HepG2 (cell line): Measurements from ENCODE around the gene ADAMTSL3. TPM values are rescaled to one million over a fixed set of nuclear protein-coding genes. Genes with fewer than 3 reads are reported as not detected.

Experiments used
- ATAC-seq: fragments of 200-7000 bp; cut with Tn5 transposase; 3 replicates; pipeline ENCODE4 v1.9.1; 2020; ENCODE audit warnings: mild to moderate bottlenecking, moderate library complexity
- BruUV-seq: library from RNA; stranded (reverse); fragments of 400-500 nt; replicated peaks from 2 replicates; lab custom pipeline; 2021; lab: Mats Ljungman, UMichigan
- CTCF ChIA-PET: fragments of 300-600 bp; formaldehyde crosslinking; extraction: SDS; loops from one replicate; lab custom pipeline; 2021; ENCODE audit warnings: low total read pairs, inconsistent platforms, low intra/inter-chr PET ratio; lab: Yijun Ruan, JAX
- POLR2A ChIA-PET: fragments of 350-600 bp; sonication (Branson Sonifier 250); formaldehyde crosslinking; loops from one replicate; lab custom pipeline; 2020; ENCODE audit warnings: antibody characterized with exemption, inconsistent platforms; lab: Yijun Ruan, JAX
- DNase-seq: peaks from one replicate; pipeline ENCODE4 v3.0.0-alpha.2; 2015; ENCODE audit warnings: low spot score
- FAIRE-seq: peaks from 3 replicates; lab custom pipeline; 2011; peaks lifted over from hg19 to GRCh38; lab: Jason Lieb, UNC
- H2AFZ ChIP-seq: one replicate; pipeline ENCODE4 v1.6.1; 2011; ENCODE audit warnings: low read length, inconsistent platforms
- H3K27ac ChIP-seq: fragments of 300-600 bp; 3 replicates; pipeline ENCODE4 v1.8.0; 2011; ENCODE audit warnings: mixed run types, mild to moderate bottlenecking, mixed read lengths, low read length, inconsistent platforms; ENCODE audit not compliant: insufficient read depth; ENCODE audit errors: extremely low read length
- H3K27me3 ChIP-seq, 2 experiments: fragments of 200-600 bp in 1 of 2; 2 replicates in 1 of 2; 3 replicates in 1 of 2; pipeline versions ENCODE4 v1.6.0 to v1.8.0; 2011; ENCODE audit warnings: low read length in 2 of 2, mild to moderate bottlenecking in 2 of 2, moderate library complexity in 2 of 2, inconsistent platforms in 1 of 2; ENCODE audit not compliant: insufficient read depth in 2 of 2, control insufficient read depth in 1 of 2
- H3K36me3 ChIP-seq, 2 experiments: fragments of 200-600 bp in 1 of 2; replicated peaks in 1 of 2; 2 replicates in 1 of 2; 3 replicates in 1 of 2; pipeline versions ENCODE4 v1.5.1 to v1.8.0; 2011; ENCODE audit warnings: low read length in 2 of 2, inconsistent platforms in 1 of 2; ENCODE audit not compliant: insufficient read depth in 2 of 2, control insufficient read depth in 1 of 2
- H3K4me1 ChIP-seq: 2 replicates; pipeline ENCODE4 v1.5.1; 2012; ENCODE audit warnings: low read length, inconsistent platforms; ENCODE audit not compliant: insufficient read depth
- H3K4me2 ChIP-seq: 2 replicates; pipeline ENCODE4 v1.6.0; 2011; ENCODE audit warnings: low read depth, low read length, inconsistent platforms
- H3K4me3 ChIP-seq, 3 experiments: fragments of 200-600 bp in 1 of 3; sonication (generic), shearing (Covaris generic) in 1 of 3; replicated peaks in 1 of 3; 2 replicates each; pipeline ENCODE4 v1.5.1; 2011 to 2016; ENCODE audit warnings: low read length in 3 of 3, inconsistent platforms in 2 of 3, low read depth in 2 of 3, mild to moderate bottlenecking in 2 of 3, control low read depth in 1 of 3, mixed read lengths in 1 of 3; ENCODE audit not compliant: insufficient read depth in 1 of 3
- H3K79me2 ChIP-seq: one replicate; pipeline ENCODE4 v1.6.1; 2011; ENCODE audit warnings: low read length, inconsistent platforms; ENCODE audit not compliant: insufficient read depth
- H3K9ac ChIP-seq: 2 replicates; pipeline ENCODE4 v1.6.0; 2011; ENCODE audit warnings: mild to moderate bottlenecking, low read depth, low read length, inconsistent platforms; ENCODE audit not compliant: insufficient read depth
- H3K9me3 ChIP-seq: 2 replicates; pipeline ENCODE4 v1.5.1; 2012; ENCODE audit warnings: mild to moderate bottlenecking, low read length
- H4K20me1 ChIP-seq: 2 replicates; pipeline ENCODE4 v1.6.0; 2011; ENCODE audit warnings: inconsistent platforms, mild to moderate bottlenecking, low read length, moderate library complexity; ENCODE audit not compliant: insufficient read depth
- ATRX ChIP-seq: sonication (generic); formaldehyde crosslinking; IDR thresholded peaks from 2 replicates; pipeline ENCODE4 v1.4.0; 2020; ENCODE audit warnings: missing genetic modification reagents, borderline replicate concordance
- EHMT2 ChIP-seq: fragments of 200-600 bp; sonication (generic); IDR thresholded peaks from 2 replicates; pipeline ENCODE4 v1.7.0; 2017; ENCODE audit warnings: antibody characterized with exemption, low read depth, low read length, borderline replicate concordance
- GTF2F1 ChIP-seq: fragments of 150-350 bp; IDR thresholded peaks from 2 replicates; pipeline ENCODE4 v1.6.1; 2014; ENCODE audit warnings: low read length
- HOXA7 ChIP-seq: sonication (generic); formaldehyde crosslinking; IDR thresholded peaks from 2 replicates; pipeline ENCODE4 v1.8.1; 2022; ENCODE audit warnings: mild to moderate bottlenecking, missing genetic modification reagents, moderate library complexity
- KDM6A ChIP-seq: IDR thresholded peaks from 2 replicates; pipeline ENCODE4 v1.6.1; 2016; ENCODE audit warnings: low read depth
- KLF6 ChIP-seq: IDR thresholded peaks from 2 replicates; pipeline ENCODE4 v1.8.0; 2016; ENCODE audit warnings: missing biosample characterization, missing genetic modification reagents
- MAFF ChIP-seq: IDR thresholded peaks from 2 replicates; pipeline ENCODE4 v1.6.1; 2011; ENCODE audit warnings: low read depth, low read length, improper control_type of control experiment
- MAFK ChIP-seq, 2 experiments: IDR thresholded peaks in 1 of 2; conservative IDR thresholded peaks in 1 of 2; 2 replicates each; pipeline ENCODE4 v1.6.1; 2011; ENCODE audit warnings: improper control_type of control experiment in 2 of 2, low read length in 2 of 2
- NFE2 ChIP-seq: sonication (generic); formaldehyde crosslinking; IDR thresholded peaks from 2 replicates; pipeline ENCODE4 v1.4.0; 2020; ENCODE audit warnings: missing genetic modification reagents
- NFE2L2 ChIP-seq: fragments of 150-350 bp; IDR thresholded peaks from 2 replicates; pipeline ENCODE4 v1.6.1; 2014; ENCODE audit warnings: low read length
- STAT5B ChIP-seq: sonication (generic); formaldehyde crosslinking; IDR thresholded peaks from 2 replicates; pipeline ENCODE4 v1.4.0; 2020; ENCODE audit warnings: missing genetic modification reagents
- ZBTB1 ChIP-seq: sonication (generic); formaldehyde crosslinking; IDR thresholded peaks from 2 replicates; pipeline ENCODE4 v1.4.0; 2020; ENCODE audit warnings: missing genetic modification reagents, borderline replicate concordance
- ZBTB42 ChIP-seq: sonication (generic); formaldehyde crosslinking; IDR thresholded peaks from 2 replicates; pipeline ENCODE4 v1.5.0; 2020; ENCODE audit warnings: mild to moderate bottlenecking, missing genetic modification reagents
- ZNF143 ChIP-seq: sonication (generic); formaldehyde crosslinking; IDR thresholded peaks from 2 replicates; pipeline ENCODE4 v1.4.0; 2020; ENCODE audit warnings: missing genetic modification reagents
- ZNF512B ChIP-seq: sonication (generic); formaldehyde crosslinking; IDR thresholded peaks from 2 replicates; pipeline ENCODE4 v1.5.1; 2020; ENCODE audit warnings: missing genetic modification reagents, mild to moderate bottlenecking, borderline replicate concordance
- ZNF563 ChIP-seq: sonication (generic); formaldehyde crosslinking; IDR thresholded peaks from 2 replicates; pipeline ENCODE4 v1.8.0; 2022; ENCODE audit warnings: mild to moderate bottlenecking, moderate library complexity, missing genetic modification reagents
- ZNF672 ChIP-seq: sonication (generic); formaldehyde crosslinking; IDR thresholded peaks from 2 replicates; pipeline ENCODE4 v1.8.1; 2022; ENCODE audit warnings: missing genetic modification reagents
- ZNF747 ChIP-seq: sonication (generic); formaldehyde crosslinking; IDR thresholded peaks from 2 replicates; pipeline ENCODE4 v1.8.1; 2023; ENCODE audit warnings: missing genetic modification reagents, mild to moderate bottlenecking, borderline replicate concordance
- ZNF816 ChIP-seq: sonication (generic); formaldehyde crosslinking; IDR thresholded peaks from 2 replicates; pipeline ENCODE4 v1.8.0; 2022; ENCODE audit warnings: missing genetic modification reagents, mild to moderate bottlenecking, borderline replicate concordance
- WGBS: methylation state at CpG from one replicate; pipeline ENCODE4 v1.1.6; 2017; ENCODE audit warnings: low lambda C conversion rate; 5-methylcytosine and 5-hydroxymethylcytosine counted together
- in situ Hi-C: cut with HindIII; loops from 2 replicates; pipeline ENCODE4 v1.10.0; 2017; ENCODE audit warnings: low pct_unique_long_range_greater_than_20kb; ENCODE audit not compliant: extremely low pct_ligation_motif_present
- intact Hi-C: fragments of 100-400 bp; cut with micrococcal nuclease; formaldehyde crosslinking; loops from one replicate; pipeline ENCODE4 v1.10.0; 2022; ENCODE audit not compliant: unreplicated experiment
- polyA plus RNA-seq, 8 experiments: library from polyadenylated mRNA; depleted of rRNA in 3 of 8; stranded (reverse) in 7 of 8; unstranded in 1 of 8; fragments of >200 nt; fragmentation: Illumina TruSeq in 4 of 8; extraction: Trizol in 4 of 8; gene quantifications; 2 replicates each; pipeline versions ENCODE4 v1.2.1 to v1.2.3, GENCODE V29; 2011 to 2016; ENCODE audit warnings: low read depth in 4 of 8, missing spikeins in 1 of 8, mixed read lengths in 1 of 8; ENCODE audit not compliant: insufficient read depth in 1 of 8
- total RNA-seq, 5 experiments: library from RNA; depleted of rRNA; stranded (reverse); fragments of >200 nt; fragmentation: Illumina TruSeq; extraction: Trizol; gene quantifications; 2 replicates each; pipeline ENCODE4 v1.2.3, GENCODE V29; 2016; ENCODE audit warnings: low read depth in 1 of 5
- TF ChIP-seq, protein P1 (sequence below): sonication (generic); formaldehyde crosslinking; IDR thresholded peaks from 2 replicates; pipeline ENCODE4; 2020; ENCODE audit warnings: missing genetic modification reagents, mild to moderate bottlenecking, borderline replicate concordance

Gene ADAMTSL3
- total and polyA plus RNA-seq, 2 of the 13 experiments (the other 11 are each of a cell fraction or from before 2014, with no cell fraction given) = 0.04 to 0.09 TPM

DNA sequence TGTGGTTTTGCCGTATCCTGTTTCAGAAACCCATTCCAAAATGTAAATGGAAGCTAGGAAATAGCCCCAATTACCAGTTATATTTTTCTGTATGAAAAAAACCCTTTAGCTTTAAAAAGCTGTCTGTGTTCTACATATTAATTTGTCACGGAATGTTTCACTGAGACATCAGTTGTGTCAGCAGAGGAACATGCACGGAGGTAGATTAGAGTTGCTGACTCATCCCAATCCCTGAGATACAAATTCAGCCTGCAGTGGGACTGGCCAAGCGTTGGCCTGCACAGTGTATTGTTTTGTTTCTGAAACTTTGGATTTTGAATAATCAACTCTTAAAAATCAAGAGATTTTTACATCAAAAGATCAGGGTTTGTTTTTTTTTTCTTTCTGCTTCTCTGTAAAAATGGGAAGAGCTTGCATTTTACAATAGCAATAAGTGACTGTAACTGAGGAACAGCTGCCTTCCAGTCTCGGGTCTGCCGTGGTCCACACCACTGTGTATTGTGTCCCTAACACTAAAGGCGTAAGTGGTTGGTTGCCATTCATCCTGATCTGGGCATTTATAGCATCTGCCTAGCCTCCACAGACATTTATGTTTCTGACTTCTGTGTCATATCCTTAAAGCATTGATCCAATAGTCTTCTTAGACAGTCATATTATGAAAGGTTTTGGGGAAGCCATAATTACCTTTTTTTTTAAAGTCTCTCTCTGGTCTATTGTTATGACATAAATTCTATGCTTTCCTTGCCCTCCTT, 218.1 kb downstream of the ADAMTSL3 start:
- Histone ChIP-seq H3K27ac (no peak overlapping the region), H3K36me3 (no peaks in the 10 kb centered on the region), H3K79me2 (no peaks in the 10 kb centered on the region), H3K9me3 (no peaks in the 10 kb centered on the region), H3K4me1 (no peaks in the 10 kb centered on the region), H2AFZ (no peak overlapping the region), H3K4me2 (no peak overlapping the region), H3K4me3 (no peak overlapping the region), H3K27me3 (peaks cover 0 to 6% of the 10 kb centered on the region in 2 experiments; a peak in 2 of 5 replicates), H3K9ac (no peak overlapping the region), H4K20me1 (no peaks in the 10 kb centered on the region)
- DNase-seq (no peak), ATAC-seq (no peak), FAIRE-seq (no peak)
- 0 out of 2 replicates have a peak, but pooled peaks have one; percentile 41 for TF ChIP-seq NFE2 (CRISPR knock-in tag)
- TF ChIP-seq ZNF816 (CRISPR knock-in tag) = no peak
- TF ChIP-seq GTF2F1 = no peak
- no peak for TF ChIP-seq ATRX (CRISPR knock-in tag)
- no peak for TF ChIP-seq ZBTB1 (CRISPR knock-in tag)
- no peak for TF ChIP-seq KLF6 (CRISPR knock-in tag)
- TF ChIP-seq, protein P1, sequence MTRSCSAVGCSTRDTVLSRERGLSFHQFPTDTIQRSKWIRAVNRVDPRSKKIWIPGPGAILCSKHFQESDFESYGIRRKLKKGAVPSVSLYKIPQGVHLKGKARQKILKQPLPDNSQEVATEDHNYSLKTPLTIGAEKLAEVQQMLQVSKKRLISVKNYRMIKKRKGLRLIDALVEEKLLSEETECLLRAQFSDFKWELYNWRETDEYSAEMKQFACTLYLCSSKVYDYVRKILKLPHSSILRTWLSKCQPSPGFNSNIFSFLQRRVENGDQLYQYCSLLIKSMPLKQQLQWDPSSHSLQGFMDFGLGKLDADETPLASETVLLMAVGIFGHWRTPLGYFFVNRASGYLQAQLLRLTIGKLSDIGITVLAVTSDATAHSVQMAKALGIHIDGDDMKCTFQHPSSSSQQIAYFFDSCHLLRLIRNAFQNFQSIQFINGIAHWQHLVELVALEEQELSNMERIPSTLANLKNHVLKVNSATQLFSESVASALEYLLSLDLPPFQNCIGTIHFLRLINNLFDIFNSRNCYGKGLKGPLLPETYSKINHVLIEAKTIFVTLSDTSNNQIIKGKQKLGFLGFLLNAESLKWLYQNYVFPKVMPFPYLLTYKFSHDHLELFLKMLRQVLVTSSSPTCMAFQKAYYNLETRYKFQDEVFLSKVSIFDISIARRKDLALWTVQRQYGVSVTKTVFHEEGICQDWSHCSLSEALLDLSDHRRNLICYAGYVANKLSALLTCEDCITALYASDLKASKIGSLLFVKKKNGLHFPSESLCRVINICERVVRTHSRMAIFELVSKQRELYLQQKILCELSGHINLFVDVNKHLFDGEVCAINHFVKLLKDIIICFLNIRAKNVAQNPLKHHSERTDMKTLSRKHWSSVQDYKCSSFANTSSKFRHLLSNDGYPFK (CRISPR knock-in tag) = no peak
- TF ChIP-seq STAT5B = no peak
- TF ChIP-seq HOXA7 (CRISPR knock-in tag) = no peak
- no peak for TF ChIP-seq ZNF747
- no peak for TF ChIP-seq ZNF563 (CRISPR knock-in tag)
- no peak for TF ChIP-seq ZNF672 (CRISPR knock-in tag)
- TF ChIP-seq MAFK (conservative IDR thresholded peaks at IDR 0.05 in 1 of 2, IDR thresholded peaks at IDR 0.05 in 1 of 2; ENCODE audit: low read length in 2 of 2) = peak; percentile 68 to 73
- TF ChIP-seq ZNF143 = no peak
- no peak for TF ChIP-seq ZBTB42 (CRISPR knock-in tag)
- 0 out of 2 replicates have a peak, but pooled peaks have one; percentile 22 for TF ChIP-seq NFE2L2
- no peak for TF ChIP-seq ZNF512B (CRISPR knock-in tag)
- TF ChIP-seq EHMT2 = no peak
- no peak for TF ChIP-seq KDM6A (CRISPR knock-in tag)
- TF ChIP-seq MAFF = peak; percentile 71
- in situ Hi-C loops = no loop called here
- intact Hi-C loops = no loop called here
- WGBS = 3% methylated on average over 7 of the region's 7 CpGs
- POLR2A ChIA-PET = no interaction called here
- BruUV-seq = no TSS peak
- CTCF ChIA-PET = no interaction called here
